T47D (cell line): ENCODE data around the gene CCDC142.
"Not testable (repeated sequence)": the region's sequence is repeated elsewhere in the genome, so short reads cannot be mapped to it uniquely, and the experiment has no call there.

Experiments used
- DNase-seq, 2 experiments: peaks; one replicate each; pipeline versions ENCODE4 v3.0.0 to v3.0.0-alpha.2; 2011 to 2012; ENCODE audit warnings: low read depth in 1 of 2, low spot score in 1 of 2
- JUND ChIP-seq: IDR thresholded peaks from 2 replicates; pipeline ENCODE4 v1.6.1; 2012; ENCODE audit warnings: low read depth
- in situ Hi-C: cut with HindIII; loops from 2 replicates; pipeline ENCODE4 v1.10.0; 2016; ENCODE audit warnings: low sequenced_read_pairs, low pct_unique_long_range_greater_than_20kb

CCDC142 gene

GRCh38 chr2:74488643-74489481, 6.1 kb upstream of the CCDC142 start:
- TF ChIP-seq JUND, result no peak
- no peak for DNase-seq
- in situ Hi-C loops, result no loop called here

GRCh38 chr2:74486141-74486540, 3.3 kb upstream of the CCDC142 start:
- no peak for TF ChIP-seq JUND
- no peak for DNase-seq
- in situ Hi-C loops, result no loop called here

- DNase-seq, in situ Hi-C loops: not testable (repeated sequence)
Observed at GRCh38 chr2:74483675-74484164, 922 bp upstream of the CCDC142 start.

GRCh38 chr2:74481961-74482800, 617 bp downstream of the CCDC142 start:
- in situ Hi-C loops, result no loop called here
- DNase-seq, result peak in 1 of 2 experiments; percentile 13
- no peak for TF ChIP-seq JUND

GRCh38 chr2:74481431-74481830, 1.4 kb downstream of the CCDC142 start:
- in situ Hi-C loops, result no loop called here
- DNase-seq, result no peak
- no peak for TF ChIP-seq JUND

- in situ Hi-C loops, result no loop called here
- TF ChIP-seq JUND, result no peak
- DNase-seq, result no peak
Observed at GRCh38 chr2:74474899-74475298, 7.9 kb downstream of the CCDC142 start.

GRCh38 chr2:74474481-74474880, 8.3 kb downstream of the CCDC142 start:
- no peak for DNase-seq
- in situ Hi-C loops, result no loop called here
- no peak for TF ChIP-seq JUND

- no peak for DNase-seq
- in situ Hi-C loops, result no loop called here
- no peak for TF ChIP-seq JUND
Observed at GRCh38 chr2:74472945-74473258, 9.9 kb downstream of the CCDC142 start.

GRCh38 chr2:74472086-74472944, 10.5 kb downstream of the CCDC142 start, which contains the start of gene MRPL53:
Gene MRPL53, minus strand, starts transcription at chr2:74472680. Its CDS starts 20 bp downstream, at chr2:74472660.
- in situ Hi-C loops, result no loop called here
- DNase-seq, result peak; percentile 21 to 96
- TF ChIP-seq JUND, result peak; percentile 36; the same call in 1 of the 2 replicates

GRCh38 chr2:74471332-74472065, 11.3 kb downstream of the CCDC142 start:
- TF ChIP-seq JUND, result no peak
- in situ Hi-C loops, result no loop called here
- DNase-seq, result no peak

GRCh38 chr2:74470742-74471141, 12.1 kb downstream of the CCDC142 start:
- in situ Hi-C loops, DNase-seq: not testable (repeated sequence)

- no peak for TF ChIP-seq JUND
- DNase-seq, result no peak
- in situ Hi-C loops, result no loop called here
Observed at GRCh38 chr2:74464406-74464805, 18.4 kb downstream of the CCDC142 start.
